BJ (cell line): ENCODE data around the gene GSK3A. TPM values are rescaled to one million over a fixed set of nuclear protein-coding genes. Genes with fewer than 3 reads are reported as not detected.

ENCODE experiments used
- CTCF ChIA-PET: fragments of 350-600 bp; formaldehyde crosslinking; extraction: SDS; loops from one replicate; lab custom pipeline; 2021; ENCODE audit warnings: antibody characterized with exemption, inconsistent platforms; lab: Yijun Ruan, JAX
- POLR2A ChIA-PET: fragments of 300-600 bp; sonication (Branson Sonifier 250); formaldehyde crosslinking; extraction: SDS; loops from one replicate; lab custom pipeline; 2021; ENCODE audit warnings: antibody characterized with exemption; lab: Charles Lee
- DNase-seq: peaks from one replicate; pipeline ENCODE4 v3.0.0-alpha.2; 2011; ENCODE audit warnings: low read depth
- H3K27me3 ChIP-seq: 2 replicates; pipeline ENCODE4 v1.6.0; 2011; ENCODE audit warnings: low read length; ENCODE audit not compliant: control insufficient read depth, insufficient read depth
- H3K36me3 ChIP-seq: 2 replicates; pipeline ENCODE4 v1.5.1; 2011; ENCODE audit warnings: low read length; ENCODE audit not compliant: control insufficient read depth, insufficient read depth
- H3K4me3 ChIP-seq: 2 replicates; pipeline ENCODE4 v1.5.1; 2011; ENCODE audit warnings: low read depth, mild to moderate bottlenecking, control low read depth, low read length
- CTCF ChIP-seq: IDR thresholded peaks from 2 replicates; pipeline ENCODE4 v1.5.1; 2011; ENCODE audit warnings: low read depth, mild to moderate bottlenecking, control low read depth, inconsistent platforms, low read length, moderate library complexity; ENCODE audit not compliant: insufficient read depth
- polyA plus RNA-seq: library from polyadenylated mRNA; depleted of rRNA; stranded (reverse); fragments of >200 nt; gene quantifications from 2 replicates; pipeline ENCODE4 v1.2.3, GENCODE V29; 2011

GSK3A gene
- polyA plus RNA-seq, 1 experiment = 36.1 TPM

DNA sequence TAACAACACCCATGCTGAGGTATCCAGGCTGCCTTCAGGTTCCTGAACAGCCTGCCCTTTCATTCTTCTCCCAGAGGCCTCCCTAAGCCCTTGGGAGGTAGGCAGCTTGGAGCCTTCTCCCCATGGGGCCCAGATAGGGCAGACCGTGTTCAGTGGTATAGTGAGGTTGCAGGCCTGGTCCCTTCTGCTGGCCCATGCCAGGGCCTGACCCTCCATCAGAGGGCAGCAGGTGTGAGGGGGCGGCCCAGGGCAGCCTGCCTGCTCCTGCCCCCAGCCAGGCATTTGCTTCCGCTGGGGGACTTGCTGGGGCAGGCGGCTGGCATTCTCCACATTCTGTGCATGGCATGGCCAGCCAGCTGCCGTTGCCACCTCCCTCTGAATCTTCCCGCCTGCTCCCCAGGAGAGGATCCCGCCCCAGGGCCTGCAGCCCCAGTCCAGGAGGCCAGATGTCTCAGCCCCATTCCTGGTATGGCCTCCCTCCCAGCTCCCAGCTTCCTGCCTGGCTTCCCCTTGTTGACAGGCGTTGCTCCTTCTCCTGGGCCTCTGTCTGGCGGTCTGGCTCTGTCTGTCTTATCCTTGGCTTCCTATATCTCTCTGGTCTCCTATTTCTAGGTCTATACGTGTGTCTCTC is 35.5 kb upstream of the GSK3A start:
- no peak for DNase-seq
- Histone ChIP-seq H3K4me3 (no peak overlapping the region), H3K36me3 (peaks cover 16% of the 10 kb centered on the region), H3K27me3 (no peaks in the 10 kb centered on the region)
- ChIA-PET POLR2A (interaction anchor here (0.6 kb wide), 1 partner anchor 35 kb away, joined by 3 read pairs; no protein-coding TSS in a partner anchor), CTCF (interaction anchor here (1.0 to 7.4 kb wide), 7 partner anchors 19 to 169 kb away, joined by 3 to 135 read pairs (median 14); partner anchors contain the start of gene GSK3A)
- TF ChIP-seq CTCF = no peak

DNA sequence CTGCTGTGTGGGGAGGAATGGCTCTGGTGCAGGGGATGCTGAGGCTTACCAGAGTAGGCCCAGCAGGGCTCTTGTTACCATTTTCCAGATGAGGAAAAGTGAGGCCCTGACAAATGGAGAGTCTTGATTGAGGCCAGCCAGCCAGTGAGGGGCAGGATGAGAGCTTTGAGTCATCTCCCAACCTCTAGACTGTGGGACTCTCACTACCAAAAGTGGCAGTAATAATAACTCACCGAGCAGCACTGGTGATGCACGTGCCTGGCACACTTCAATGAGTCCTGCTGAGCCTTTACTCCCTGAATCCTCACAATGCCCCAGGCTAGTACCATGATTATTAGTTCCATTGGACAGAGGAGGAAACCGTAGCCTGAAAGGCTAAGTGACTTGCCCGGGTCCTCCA is 34.4 kb upstream of the GSK3A start:
- POLR2A ChIA-PET = no interaction called here
- peaks cover 21% of the 10 kb centered on the region for H3K36me3 ChIP-seq
- DNase-seq = no peak

DNA sequence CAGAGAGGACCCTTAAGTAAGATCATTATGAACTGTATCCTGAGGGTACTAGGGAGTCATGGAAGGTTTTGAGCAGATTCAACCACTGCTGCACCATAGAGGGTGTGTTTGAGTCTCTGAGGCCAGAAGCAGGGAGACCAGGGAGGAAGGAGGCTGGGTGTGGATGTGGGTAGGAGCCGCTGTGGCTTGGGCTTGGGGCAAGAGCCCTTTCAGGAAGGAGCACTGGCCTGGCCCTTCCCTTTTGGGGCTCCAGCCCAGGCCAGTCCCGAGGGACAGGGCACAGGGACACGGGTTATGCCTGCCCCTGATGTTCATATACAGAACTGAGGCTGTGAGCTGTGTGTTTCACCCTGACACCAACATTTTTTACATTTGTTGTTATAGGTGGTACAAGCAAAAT is 33.9 kb upstream of the GSK3A start:
- Histone ChIP-seq H3K36me3 (peaks cover 22% of the 10 kb centered on the region), H3K27me3 (no peaks in the 10 kb centered on the region), H3K4me3 (no peak overlapping the region)
- no peak for DNase-seq
- ChIA-PET POLR2A (no interaction called here), CTCF (interaction anchor here (7.4 kb wide), 1 partner anchor 31 kb away, joined by 135 read pairs; the partner anchor contains the start of gene GSK3A)
- no peak for TF ChIP-seq CTCF

More for the DNA sequence above, 34.4 kb upstream of the GSK3A start:
- Histone ChIP-seq H3K4me3 (no peak overlapping the region), H3K27me3 (no peaks in the 10 kb centered on the region)
- CTCF ChIA-PET = interaction anchor here (7.4 kb wide), 1 partner anchor 32 kb away, joined by 135 read pairs; the partner anchor contains the start of gene GSK3A
- TF ChIP-seq CTCF = no peak

DNA sequence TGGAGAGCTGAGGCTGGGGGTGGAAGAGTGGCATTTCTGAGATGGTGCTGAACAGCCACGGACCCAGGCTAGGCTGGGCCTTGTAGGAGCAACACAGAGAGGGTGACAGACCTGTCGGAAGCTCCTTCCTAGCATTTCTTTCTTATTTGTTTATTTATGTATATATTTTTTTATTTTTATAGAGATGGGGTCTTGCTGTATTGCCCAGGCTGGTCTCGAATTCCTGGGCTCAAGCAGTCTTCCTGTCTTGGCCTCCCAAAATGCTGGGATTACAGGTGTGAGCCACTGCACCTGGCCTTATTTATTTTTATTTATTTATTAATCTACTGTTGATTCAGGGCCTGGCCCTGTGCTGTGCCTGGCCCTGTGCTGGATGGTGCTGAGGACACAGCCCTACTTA is 33.1 kb upstream of the GSK3A start:
- H3K36me3 ChIP-seq = peaks cover 22% of the 10 kb centered on the region
- TF ChIP-seq CTCF = no peak
- H3K4me3 ChIP-seq = no peak overlapping the region
- H3K27me3 ChIP-seq = no peaks in the 10 kb centered on the region
- no peak for DNase-seq
- ChIA-PET CTCF (interaction anchor here (1.6 kb wide), 1 partner anchor 30 kb away, joined by 6 read pairs; no protein-coding TSS in a partner anchor), POLR2A (no interaction called here)

DNA sequence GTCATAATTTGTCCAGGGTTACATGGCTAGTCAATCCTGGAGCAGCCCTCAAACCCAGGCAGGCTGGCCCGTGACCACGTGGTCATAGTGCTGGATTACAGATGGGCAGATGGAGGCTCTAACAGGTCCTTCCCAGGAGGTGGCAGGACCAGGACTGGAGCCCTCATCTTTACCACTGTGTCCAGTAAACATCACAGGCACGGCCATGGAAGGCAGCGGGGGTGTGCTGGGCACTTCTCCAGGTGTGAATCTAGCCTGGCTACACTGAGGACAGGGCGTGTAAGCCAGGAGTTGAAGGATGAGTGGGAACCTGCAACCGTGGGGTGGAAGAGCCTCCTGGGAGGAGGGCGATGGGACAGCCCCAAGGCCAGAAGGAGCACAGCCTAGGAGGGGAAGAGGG is 32.7 kb upstream of the GSK3A start:
- H3K27me3 ChIP-seq = no peaks in the 10 kb centered on the region
- ChIA-PET POLR2A (no interaction called here), CTCF (interaction anchor here (0.9 to 1.6 kb wide), 3 partner anchors 12 to 199 kb away, joined by 3 to 6 read pairs (median 3); partner anchors contain the start of gene ZNF574)
- no peak for DNase-seq
- no peak overlapping the region for H3K4me3 ChIP-seq
- no peak for TF ChIP-seq CTCF
- peaks cover 22% of the 10 kb centered on the region for H3K36me3 ChIP-seq
